GM12892 (cell line): Measurements from ENCODE around the gene CHST10.

Experiments
- POLR2AphosphoS5 ChIP-seq: IDR thresholded peaks from 2 replicates; pipeline ENCODE4 v1.6.1; 2011; ENCODE audit warnings: low read depth, low read length, control low read depth
- TAF1 ChIP-seq: IDR thresholded peaks from 2 replicates; pipeline ENCODE4 v1.6.1; 2011; ENCODE audit warnings: low read depth, mild to moderate bottlenecking, control low read depth, low read length, borderline replicate concordance

GRCh38 chr2:100407073-100407472 lies 10.4 kb downstream of the CHST10 start:
- TF ChIP-seq TAF1: no peak
- no peak for TF ChIP-seq POLR2AphosphoS5
